Measurements from ENCODE around the gene PTGES3L. TPM values are rescaled to one million over a fixed set of nuclear protein-coding genes. Genes with fewer than 3 reads are reported as not detected.
"Not testable (repeated sequence)": the region's sequence is repeated elsewhere in the genome, so short reads cannot be mapped to it uniquely, and the experiment has no call there.

Gene PTGES3L
- total RNA-seq, 2 experiments from 2014 or later, result 2.2 to 2.8 TPM

DNA sequence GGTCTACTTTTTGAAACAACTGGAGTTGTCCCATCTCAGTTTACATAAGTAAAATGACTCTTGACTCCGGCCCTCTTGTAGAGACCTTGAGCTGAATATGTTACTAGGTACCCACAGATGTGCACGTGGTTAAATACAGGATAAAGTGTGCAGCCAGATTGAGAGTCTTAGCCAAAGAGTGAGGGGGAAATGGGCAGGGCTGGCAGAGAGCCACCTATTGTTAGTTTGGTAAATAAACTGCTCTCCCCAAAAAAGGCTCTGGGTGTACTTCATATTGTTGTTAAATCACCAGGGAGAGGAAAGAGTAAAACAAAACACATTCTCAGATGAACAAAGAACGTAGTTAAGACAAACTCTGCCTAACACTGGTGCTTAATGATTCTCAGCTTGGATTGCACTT lies 59.0 kb downstream of the PTGES3L start:
- Mint-ChIP-seq H3K9me3 (no peaks in the 10 kb centered on the region), H3K36me3 (ENCODE audit: low read depth) (no peaks in the 10 kb centered on the region), H3K4me3 (no peak overlapping the region), H3K4me1 (ENCODE audit: low read depth) (no peaks in the 10 kb centered on the region), H3K27ac (no peak overlapping the region), H3K27me3 (peaks cover 4% of the 10 kb centered on the region)
- intact Hi-C loops (cut with micrococcal nuclease), result loop anchor here (10.0 kb wide), 1 partner anchor 76 kb away; the partner anchor contains the start of gene AOC2
- DNase-seq (no peak), ATAC-seq (no peak)
- TF ChIP-seq, protein P1, sequence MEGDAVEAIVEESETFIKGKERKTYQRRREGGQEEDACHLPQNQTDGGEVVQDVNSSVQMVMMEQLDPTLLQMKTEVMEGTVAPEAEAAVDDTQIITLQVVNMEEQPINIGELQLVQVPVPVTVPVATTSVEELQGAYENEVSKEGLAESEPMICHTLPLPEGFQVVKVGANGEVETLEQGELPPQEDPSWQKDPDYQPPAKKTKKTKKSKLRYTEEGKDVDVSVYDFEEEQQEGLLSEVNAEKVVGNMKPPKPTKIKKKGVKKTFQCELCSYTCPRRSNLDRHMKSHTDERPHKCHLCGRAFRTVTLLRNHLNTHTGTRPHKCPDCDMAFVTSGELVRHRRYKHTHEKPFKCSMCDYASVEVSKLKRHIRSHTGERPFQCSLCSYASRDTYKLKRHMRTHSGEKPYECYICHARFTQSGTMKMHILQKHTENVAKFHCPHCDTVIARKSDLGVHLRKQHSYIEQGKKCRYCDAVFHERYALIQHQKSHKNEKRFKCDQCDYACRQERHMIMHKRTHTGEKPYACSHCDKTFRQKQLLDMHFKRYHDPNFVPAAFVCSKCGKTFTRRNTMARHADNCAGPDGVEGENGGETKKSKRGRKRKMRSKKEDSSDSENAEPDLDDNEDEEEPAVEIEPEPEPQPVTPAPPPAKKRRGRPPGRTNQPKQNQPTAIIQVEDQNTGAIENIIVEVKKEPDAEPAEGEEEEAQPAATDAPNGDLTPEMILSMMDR (IDR thresholded peaks at IDR 0.05), result no peak
- POLR2A ChIA-PET, result no interaction called here
- CTCF ChIA-PET, result no interaction called here

- DNase-seq, result no peak
- intact Hi-C loops (cut with micrococcal nuclease), result loop anchor here (10.0 kb wide), 1 partner anchor 76 kb away; the partner anchor contains the start of gene AOC2
- Mint-ChIP-seq H3K27me3 (peaks cover 4% of the 10 kb centered on the region), H3K4me1 (ENCODE audit: low read depth) (no peaks in the 10 kb centered on the region), H3K36me3 (ENCODE audit: low read depth) (no peaks in the 10 kb centered on the region), H3K4me3 (no peak overlapping the region), H3K27ac (no peak overlapping the region), H3K9me3 (no peaks in the 10 kb centered on the region)
- ChIA-PET POLR2A (interaction anchor here (1.1 kb wide), 1 partner anchor 8 kb away, joined by 4 read pairs; no protein-coding TSS in a partner anchor), CTCF (no interaction called here)
- TF ChIP-seq, protein P1 (IDR thresholded peaks at IDR 0.05), result no peak
- ATAC-seq, result no peak
These were observed 59.6 kb downstream of the PTGES3L start for GRCh38 chr17:42920106-42920900.

DNA sequence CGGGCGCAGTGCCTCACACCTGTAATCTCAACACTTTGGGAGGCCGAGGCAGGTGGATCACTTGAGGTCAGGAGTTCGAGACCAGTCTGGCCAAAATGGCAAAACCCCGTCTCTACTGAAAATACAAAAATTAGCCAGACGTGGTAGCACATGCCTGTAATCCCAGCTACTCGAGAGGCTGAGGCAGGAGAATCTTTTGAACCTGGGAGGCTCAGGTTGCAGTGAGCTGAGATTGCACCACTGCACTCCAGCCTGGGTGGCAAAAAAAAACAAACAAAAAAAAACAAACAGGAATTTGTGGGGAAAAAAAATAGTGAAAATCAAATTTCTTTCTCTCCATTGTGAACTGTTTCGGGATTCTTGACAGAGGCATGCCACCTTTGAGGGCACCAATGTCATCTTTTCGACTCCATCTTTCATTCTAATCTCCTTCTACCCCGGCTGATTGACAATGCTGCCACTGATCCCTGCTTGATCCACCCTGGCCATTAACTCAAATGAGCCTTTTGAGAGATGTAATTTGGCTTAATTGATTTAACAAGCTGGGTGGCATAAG lies 60.3 kb downstream of the PTGES3L start:
- POLR2A ChIA-PET, result interaction anchor here (1.1 kb wide), 1 partner anchor 9 kb away, joined by 4 read pairs; no protein-coding TSS in a partner anchor
- H3K27me3 Mint-ChIP-seq; H3K4me1 Mint-ChIP-seq (ENCODE audit: low read depth); CTCF ChIA-PET; H3K36me3 Mint-ChIP-seq (ENCODE audit: low read depth); DNase-seq; H3K27ac Mint-ChIP-seq; H3K9me3 Mint-ChIP-seq; H3K4me3 Mint-ChIP-seq; ATAC-seq: not testable (repeated sequence)
- intact Hi-C loops (cut with micrococcal nuclease), result loop anchor here (10.0 kb wide), 1 partner anchor 75 kb away; the partner anchor contains the start of gene AOC2

GRCh38 chr17:42918902-42919521 lies 60.9 kb downstream of the PTGES3L start:
- ATAC-seq (no peak), DNase-seq (no peak)
- intact Hi-C loops (cut with micrococcal nuclease), result no loop called here
- Mint-ChIP-seq H3K27me3 (peaks cover 4% of the 10 kb centered on the region), H3K4me1 (ENCODE audit: low read depth) (no peaks in the 10 kb centered on the region), H3K36me3 (ENCODE audit: low read depth) (no peaks in the 10 kb centered on the region), H3K27ac (no peak overlapping the region), H3K9me3 (no peaks in the 10 kb centered on the region), H3K4me3 (no peak overlapping the region)
- TF ChIP-seq, protein P1 (IDR thresholded peaks at IDR 0.05), result no peak
- ChIA-PET CTCF (interaction anchor here (0.8 kb wide), 1 partner anchor 10 kb away, joined by 5 read pairs; no protein-coding TSS in a partner anchor), POLR2A (no interaction called here)

Other genes with a start within 250 kb of the PTGES3L start
- 10 to 100 TPM; 23.1 to 25.5 TPM for gene EZH1, start 235.0 kb downstream of the PTGES3L start, total RNA-seq
- not detected for gene RAMP2, start 218.9 kb downstream of the PTGES3L start, total RNA-seq
- 10 to 100 TPM; 63.4 to 67.2 TPM for gene VPS25, start 206.6 kb downstream of the PTGES3L start, total RNA-seq
- under 1 TPM; 0.65 to 0.72 TPM for gene WNK4, start 199.5 kb downstream of the PTGES3L start, total RNA-seq
- gene COA3, start 181.4 kb downstream of the PTGES3L start, total RNA-seq, result 10 to 100 TPM; 24.9 to 27.9 TPM
- gene CNTD1, start 181.2 kb downstream of the PTGES3L start, total RNA-seq, result under 1 TPM in 1 of 2 experiments, not detected in 1; 0.23 TPM
- 10 to 100 TPM; 72.0 to 74.1 TPM for gene BECN1, start 155.8 kb downstream of the PTGES3L start, total RNA-seq
- 100 to 1,000 TPM; 124 to 132 TPM for gene PSME3, start 146.7 kb downstream of the PTGES3L start, total RNA-seq
- gene AOC2, start 135.5 kb downstream of the PTGES3L start, total RNA-seq, result 1 to 10 TPM; 3.0 to 3.3 TPM
- 1 to 10 TPM; 2.0 to 2.9 TPM for gene AOC3, start 128.9 kb downstream of the PTGES3L start, total RNA-seq
- gene G6PC1, start 79.3 kb downstream of the PTGES3L start, total RNA-seq, result not detected
- gene AARSD1, start 15.6 kb downstream of the PTGES3L start, total RNA-seq, result 10 to 100 TPM; 54.3 to 57.5 TPM
- gene RUNDC1, start 485 bp upstream of the PTGES3L start, total RNA-seq, result 10 to 100 TPM; 16.1 to 17.0 TPM
- 1,000 to 10,000 TPM; 1,640 to 1,647 TPM for gene RPL27, start 18.3 kb upstream of the PTGES3L start, total RNA-seq
- gene IFI35, start 26.7 kb upstream of the PTGES3L start, total RNA-seq, result 10 to 100 TPM; 33.4 to 35.8 TPM
- gene VAT1, start 42.3 kb upstream of the PTGES3L start, total RNA-seq, result 10 to 100 TPM; 35.9 to 39.4 TPM
- gene RND2, start 45.2 kb upstream of the PTGES3L start, total RNA-seq, result not detected
- gene BRCA1, start 145.3 kb upstream of the PTGES3L start, total RNA-seq, result 10 to 100 TPM; 84.5 to 92.9 TPM
- gene NBR1, start 191.1 kb upstream of the PTGES3L start, total RNA-seq, result 10 to 100 TPM; 45.6 to 46.5 TPM
- 1 to 10 TPM; 9.2 to 9.8 TPM for gene TMEM106A, start 231.8 kb upstream of the PTGES3L start, total RNA-seq
- gene CCDC200, start 248.5 kb upstream of the PTGES3L start, total RNA-seq, result not detected